K562 (cell line): ENCODE results near the gene ALDH8A1.

Experiments used
- POLR2AphosphoS5 ChIP-seq: IDR thresholded peaks from 2 replicates; pipeline ENCODE4 v1.6.1; 2011; ENCODE audit warnings: mild to moderate bottlenecking, low read depth, low read length, moderate library complexity; ENCODE audit not compliant: control insufficient read depth, insufficient read depth
- POLR2G ChIP-seq: fragments of 200-400 bp; formaldehyde crosslinking; IDR thresholded peaks from 2 replicates; pipeline ENCODE4 v1.6.1; 2017; ENCODE audit warnings: low read depth, mild to moderate bottlenecking, antibody characterized with exemption, low read length, moderate library complexity
- SAP30 ChIP-seq: fragments of 200-600 bp; sonication (generic); IDR thresholded peaks from 2 replicates; pipeline ENCODE4 v1.6.1; 2012; ENCODE audit warnings: borderline replicate concordance, low read depth, mild to moderate bottlenecking, moderate library complexity, low read length, control low read depth, inconsistent platforms; ENCODE audit not compliant: insufficient read depth, poor library complexity, severe bottlenecking
- SIN3A ChIP-seq, 2 experiments: fragments of 150-350 bp in 1 of 2; IDR thresholded peaks; 2 replicates each; pipeline ENCODE4 v1.6.1; 2011 to 2016; ENCODE audit warnings: borderline replicate concordance in 2 of 2, low read depth in 2 of 2, low read length in 2 of 2, mild to moderate bottlenecking in 2 of 2, moderate library complexity in 2 of 2; ENCODE audit not compliant: control insufficient read depth in 1 of 2
- TF ChIP-seq, protein P1 (sequence below), 3 experiments: IDR thresholded peaks in 2 of 3; conservative IDR thresholded peaks in 1 of 3; 2 replicates each; pipeline ENCODE4 v1.5.1; 2011 to 2012; ENCODE audit warnings: low read length in 3 of 3, mild to moderate bottlenecking in 3 of 3, control low read depth in 2 of 3, improper control_type of control experiment in 1 of 3, inconsistent platforms in 1 of 3, low read depth in 1 of 3, mixed read lengths in 1 of 3, moderate library complexity in 1 of 3; ENCODE audit not compliant: insufficient read depth in 2 of 3

GRCh38 chr6:134937426-134937825 is 12.5 kb downstream of the ALDH8A1 start:
- no peak for TF ChIP-seq POLR2G
- TF ChIP-seq POLR2AphosphoS5 = no peak
- no peak for TF ChIP-seq SIN3A (IDR thresholded peaks at IDR 0.05; ENCODE audit: borderline replicate concordance in 2 of 2, control insufficient read depth in 1 of 2, low read depth in 2 of 2, low read length in 2 of 2)
- TF ChIP-seq SAP30 = no peak
- TF ChIP-seq, protein P1, sequence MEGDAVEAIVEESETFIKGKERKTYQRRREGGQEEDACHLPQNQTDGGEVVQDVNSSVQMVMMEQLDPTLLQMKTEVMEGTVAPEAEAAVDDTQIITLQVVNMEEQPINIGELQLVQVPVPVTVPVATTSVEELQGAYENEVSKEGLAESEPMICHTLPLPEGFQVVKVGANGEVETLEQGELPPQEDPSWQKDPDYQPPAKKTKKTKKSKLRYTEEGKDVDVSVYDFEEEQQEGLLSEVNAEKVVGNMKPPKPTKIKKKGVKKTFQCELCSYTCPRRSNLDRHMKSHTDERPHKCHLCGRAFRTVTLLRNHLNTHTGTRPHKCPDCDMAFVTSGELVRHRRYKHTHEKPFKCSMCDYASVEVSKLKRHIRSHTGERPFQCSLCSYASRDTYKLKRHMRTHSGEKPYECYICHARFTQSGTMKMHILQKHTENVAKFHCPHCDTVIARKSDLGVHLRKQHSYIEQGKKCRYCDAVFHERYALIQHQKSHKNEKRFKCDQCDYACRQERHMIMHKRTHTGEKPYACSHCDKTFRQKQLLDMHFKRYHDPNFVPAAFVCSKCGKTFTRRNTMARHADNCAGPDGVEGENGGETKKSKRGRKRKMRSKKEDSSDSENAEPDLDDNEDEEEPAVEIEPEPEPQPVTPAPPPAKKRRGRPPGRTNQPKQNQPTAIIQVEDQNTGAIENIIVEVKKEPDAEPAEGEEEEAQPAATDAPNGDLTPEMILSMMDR (IDR thresholded peaks at IDR 0.05 in 2 of 3, conservative IDR thresholded peaks at IDR 0.05 in 1 of 3; ENCODE audit: insufficient read depth in 2 of 3, low read depth in 1 of 3, low read length in 3 of 3) = no peak
